CD4-positive, alpha-beta T cell treated with Interleukin-1 beta for 1 hour (primary cell): Measurements from ENCODE around the gene FGFBP1.
"Not testable (repeated sequence)": the region's sequence is repeated elsewhere in the genome, so short reads cannot be mapped to it uniquely, and the experiment has no call there.

ENCODE experiments used
- DNase-seq, 2 donors: peaks; one replicate each; pipeline ENCODE4 v3.0.0-alpha.2; 2020 to 2022

FGFBP1 gene

GRCh38 chr4:15944895-15945294 is 6.4 kb upstream of the FGFBP1 start:
- DNase-seq: no peak

GRCh38 chr4:15942283-15942682 is 3.7 kb upstream of the FGFBP1 start:
- no peak for DNase-seq

GRCh38 chr4:15938182-15938581 is 358 bp downstream of the FGFBP1 start:
- DNase-seq: no peak

GRCh38 chr4:15936495-15936894 is 2.0 kb downstream of the FGFBP1 start:
- no peak for DNase-seq

GRCh38 chr4:15935504-15936402 is 2.8 kb downstream of the FGFBP1 start:
- DNase-seq: no peak

GRCh38 chr4:15934259-15934658 is 4.3 kb downstream of the FGFBP1 start:
- DNase-seq: no peak

- DNase-seq: no peak
Observed at GRCh38 chr4:15931451-15932210, 6.9 kb downstream of the FGFBP1 start.

- no peak for DNase-seq
Observed at GRCh38 chr4:15930314-15930713, 8.2 kb downstream of the FGFBP1 start.

GRCh38 chr4:15929540-15929939 is 9.0 kb downstream of the FGFBP1 start:
- DNase-seq: no peak

GRCh38 chr4:15928883-15929282 is 9.7 kb downstream of the FGFBP1 start:
- no peak for DNase-seq

GRCh38 chr4:15926486-15926885 is 12.1 kb downstream of the FGFBP1 start:
- DNase-seq: no peak

GRCh38 chr4:15925830-15926229 is 12.7 kb downstream of the FGFBP1 start:
- DNase-seq: no peak

- DNase-seq: no peak
Observed at GRCh38 chr4:15921592-15921932, 17.0 kb downstream of the FGFBP1 start.

- DNase-seq: no peak
Observed at GRCh38 chr4:15920723-15921591, 17.6 kb downstream of the FGFBP1 start.

- DNase-seq: no peak
Observed at GRCh38 chr4:15918484-15919129, 19.9 kb downstream of the FGFBP1 start.

- DNase-seq: no peak
Observed at GRCh38 chr4:15917297-15917696, 21.2 kb downstream of the FGFBP1 start.

- not testable (repeated sequence) for DNase-seq
Observed at GRCh38 chr4:15916358-15916757, 22.2 kb downstream of the FGFBP1 start.

GRCh38 chr4:15914736-15915135 is 23.8 kb downstream of the FGFBP1 start:
- no peak for DNase-seq

- no peak for DNase-seq
Observed at GRCh38 chr4:15914291-15914690, 24.2 kb downstream of the FGFBP1 start.

- no peak for DNase-seq
Observed at GRCh38 chr4:15913631-15913970, 24.9 kb downstream of the FGFBP1 start.

- no peak for DNase-seq
Observed at GRCh38 chr4:15912961-15913630, 25.4 kb downstream of the FGFBP1 start.

GRCh38 chr4:15912236-15912635 is 26.3 kb downstream of the FGFBP1 start:
- DNase-seq: no peak
